Posterior vena cava (tissue), 2 donors: ENCODE data around the gene NMT2. TPM values are rescaled to one million over a fixed set of nuclear protein-coding genes. Genes with fewer than 3 reads are reported as not detected.

Experiments used
- DNase-seq: peaks from one replicate; pipeline ENCODE4 v3.0.0-alpha.2; 2020; ENCODE audit warnings: low spot score
- intact Hi-C, 2 donors: fragments of 100-400 bp; cut with DNase I; formaldehyde crosslinking; loops; one replicate each; pipeline versions ENCODE4 v1.14.1 to v1.14.2; 2022 to 2023
- total RNA-seq, 2 donors: library from RNA; stranded (reverse); fragmentation: NEBNext Ultra II Directional; extraction: Animal tissue kit (Norgen Biotek cat#: 25700); gene quantifications; one replicate each; pipeline ENCODE4 v1.2.1, GENCODE V29; 2021
- donor health status: DM: yes; HTN: yes; CAD: no.
- donor health status: DM: yes; HTN: yes; CAD: no.

NMT2 gene
- total RNA-seq, 2 donors from 2014 or later: 15.1 to 18.9 TPM

GRCh38 chr10:15183689-15184481 is 15.4 kb upstream of the NMT2 start:
- no peak for DNase-seq
- intact Hi-C loops: no loop called here

- no peak for DNase-seq
- intact Hi-C loops: no loop called here
Observed at GRCh38 chr10:15182540-15183207, 14.2 kb upstream of the NMT2 start.

GRCh38 chr10:15181576-15182156 is 13.2 kb upstream of the NMT2 start:
- intact Hi-C loops: no loop called here
- no peak for DNase-seq

- no peak for DNase-seq
- intact Hi-C loops: no loop called here
Observed at GRCh38 chr10:15180736-15181135, 12.2 kb upstream of the NMT2 start.

GRCh38 chr10:15176269-15176668 is 7.8 kb upstream of the NMT2 start:
- no peak for DNase-seq
- intact Hi-C loops: no loop called here

- intact Hi-C loops: no loop called here
Observed at GRCh38 chr10:15175587-15175986, 7.1 kb upstream of the NMT2 start.

GRCh38 chr10:15172306-15172840 is 3.9 kb upstream of the NMT2 start:
- intact Hi-C loops: no loop called here
- DNase-seq: no peak

More at GRCh38 chr10:15175587-15175986, 7.1 kb upstream of the NMT2 start:
- DNase-seq: no peak

GRCh38 chr10:15169555-15170401 is 1.3 kb upstream of the NMT2 start:
- intact Hi-C loops: no loop called here
- no peak for DNase-seq

GRCh38 chr10:15168786-15169554 is 477 bp upstream of the NMT2 start:
- intact Hi-C loops: no loop called here

GRCh38 chr10:15167411-15168290 is 842 bp downstream of the NMT2 start:
- intact Hi-C loops: no loop called here
- peak; percentile 86 for DNase-seq

More at GRCh38 chr10:15168786-15169554, 477 bp upstream of the NMT2 start:
- DNase-seq: peak; percentile 99

GRCh38 chr10:15166325-15166724 is 2.2 kb downstream of the NMT2 start:
- DNase-seq: no peak
- intact Hi-C loops: no loop called here

GRCh38 chr10:15163253-15163828 is 5.2 kb downstream of the NMT2 start:
- DNase-seq: no peak
- intact Hi-C loops: no loop called here

- DNase-seq: no peak
Observed at GRCh38 chr10:15158972-15159371, 9.5 kb downstream of the NMT2 start.

GRCh38 chr10:15158448-15158847 is 10.0 kb downstream of the NMT2 start:
- no peak for DNase-seq
- intact Hi-C loops: no loop called here

More at GRCh38 chr10:15158972-15159371, 9.5 kb downstream of the NMT2 start:
- intact Hi-C loops: no loop called here

- intact Hi-C loops: no loop called here
- DNase-seq: no peak
Observed at GRCh38 chr10:15155978-15156656, 12.4 kb downstream of the NMT2 start.

GRCh38 chr10:15152556-15152955 is 15.9 kb downstream of the NMT2 start:
- intact Hi-C loops: no loop called here

GRCh38 chr10:15150563-15150962 is 17.9 kb downstream of the NMT2 start:
- intact Hi-C loops: no loop called here
- no peak for DNase-seq

More at GRCh38 chr10:15152556-15152955, 15.9 kb downstream of the NMT2 start:
- no peak for DNase-seq
